NCI-H128 (cell line): ENCODE results near the gene CD40LG.

ENCODE experiments used
- DNase-seq: peaks from one replicate; lab custom pipeline; 2025; ENCODE audit not compliant: unreplicated experiment; lab: John Stamatoyannopoulos, UW

The CD40LG gene

DNA sequence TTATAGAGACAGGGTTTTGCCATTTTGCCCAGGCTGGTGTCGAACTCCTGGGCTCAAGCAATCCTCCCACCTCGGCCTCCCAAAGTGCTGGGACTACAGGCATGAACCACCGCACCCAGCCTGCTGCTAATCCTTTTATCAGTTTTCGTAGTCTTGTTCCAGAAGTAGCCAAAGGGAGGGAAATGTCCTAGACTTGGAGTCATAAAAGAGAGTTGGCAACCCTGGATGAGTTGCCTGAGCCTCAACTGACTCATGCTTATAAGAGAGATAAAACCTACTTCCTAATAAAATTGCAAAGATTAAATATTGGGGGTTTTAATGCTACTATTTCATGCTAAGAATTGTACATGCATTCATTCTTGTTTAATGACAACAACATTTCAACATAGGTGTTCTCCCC, 44.3 kb downstream of the CD40LG start:
- DNase-seq, result no peak

DNA sequence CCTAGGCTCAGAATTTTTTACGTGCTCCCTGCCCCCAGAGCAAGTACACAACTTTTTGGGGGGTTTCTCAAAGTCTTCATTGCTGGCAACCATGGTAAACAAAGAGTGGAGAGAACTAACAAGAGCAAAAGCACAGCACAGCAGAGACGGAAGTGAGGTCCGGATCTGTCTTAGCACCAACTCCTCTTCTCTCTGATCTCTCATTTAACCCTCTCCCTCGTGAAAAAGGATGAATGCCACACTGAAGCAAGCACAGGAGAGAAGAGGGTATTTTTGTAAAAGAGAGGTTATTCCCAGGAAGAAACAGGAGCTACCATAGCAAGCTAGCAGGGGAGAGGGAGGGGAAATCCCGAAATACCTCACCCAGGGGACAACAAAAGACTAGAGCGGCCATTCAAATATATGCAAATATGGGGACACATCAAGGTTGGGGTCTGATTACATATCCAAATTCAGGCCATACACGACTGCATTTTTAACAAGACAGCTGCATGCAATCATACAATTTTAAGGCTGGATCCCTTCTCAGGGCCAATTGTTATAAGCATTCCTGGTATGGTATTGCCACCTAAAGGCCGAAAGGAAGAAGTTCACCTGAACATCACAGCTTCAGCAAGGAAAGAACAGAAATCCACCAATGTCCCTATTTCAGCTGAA, 46.6 kb downstream of the CD40LG start:
- DNase-seq, result no peak

DNA sequence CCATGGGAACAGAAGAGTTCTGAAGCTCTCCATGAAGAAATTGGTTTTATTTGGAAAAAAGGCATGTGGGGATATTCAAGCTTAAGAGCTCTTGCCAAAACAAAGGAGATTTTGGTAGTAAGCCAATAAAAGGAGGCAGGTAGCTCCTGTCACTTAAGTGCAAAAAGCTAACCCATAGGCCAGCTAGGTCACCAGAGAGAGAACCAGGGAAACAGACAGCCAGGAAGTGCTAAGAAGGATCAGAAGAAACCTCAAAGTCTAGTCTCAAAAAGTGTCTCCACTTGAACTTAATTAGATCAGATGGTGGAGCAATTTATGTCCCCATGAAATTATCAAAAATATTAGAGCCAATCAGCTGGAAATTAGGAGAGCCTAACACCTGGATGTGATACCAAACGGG, 49.2 kb downstream of the CD40LG start:
- no peak for DNase-seq

DNA sequence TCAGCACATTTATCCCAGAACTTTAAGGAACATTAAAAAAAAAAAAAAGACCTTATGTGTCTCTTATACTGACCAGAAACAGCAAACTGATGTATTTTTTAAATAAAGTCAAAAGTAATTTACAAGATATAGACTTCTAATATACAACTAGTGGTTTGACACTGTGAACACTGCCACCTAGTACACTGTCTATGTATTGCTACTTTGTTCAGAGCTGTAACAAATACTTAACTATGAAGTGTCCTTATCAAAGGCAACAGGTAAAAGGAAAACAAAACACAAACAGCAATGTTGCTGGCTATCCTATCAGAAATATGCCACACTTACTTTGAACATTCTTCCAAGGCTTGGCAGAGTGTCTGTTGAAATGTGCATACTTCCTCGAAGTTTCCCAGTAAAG, 60.4 kb downstream of the CD40LG start:
- no peak for DNase-seq
